ENCODE data around the gene ATF7.

ATF7 gene

GRCh38 chr12:53500142-53500775 lies 125.9 kb downstream of the ATF7 start:
- peaks cover 0 to 25% of the 10 kb centered on the region in 2 experiments; a peak in 1 of 3 replicates for H3K36me3 ChIP-seq (ENCODE audit: control insufficient read depth in 2 of 2, insufficient read depth in 1 of 2, low read length in 2 of 2)
- no peaks in the 10 kb centered on the region for H3K9me3 ChIP-seq (ENCODE audit: control insufficient read depth, insufficient read depth, low read depth, low read length)
- H3K4me1 ChIP-seq (ENCODE audit: control insufficient read depth, insufficient read depth, low read length): peaks cover 16% of the 10 kb centered on the region
- TF ChIP-seq ZBTB7A (tag by site-specific recombination; IDR thresholded peaks at IDR 0.05; ENCODE audit: low read depth) (peak; percentile 51; the same call in 1 of the 2 replicates), ZNF580 (tag by site-specific recombination; IDR thresholded peaks at IDR 0.05) (no peak), ZNF10 (tag by site-specific recombination; IDR thresholded peaks at IDR 0.05) (peak; percentile 94), SCRT2 (tag by site-specific recombination; IDR thresholded peaks at IDR 0.05) (0 out of 2 replicates have a peak, but pooled peaks have one; percentile 14), GLIS2 (tag by site-specific recombination; IDR thresholded peaks at IDR 0.05) (peak; percentile 21; the same call in 1 of the 2 replicates), ZNF19 (tag by site-specific recombination; IDR thresholded peaks at IDR 0.05; ENCODE audit: low read depth) (no peak), ZBTB6 (tag by site-specific recombination; IDR thresholded peaks at IDR 0.05) (peak; percentile 70), ZBTB48 (tag by site-specific recombination; IDR thresholded peaks at IDR 0.05) (peak; percentile 33; the same call in 1 of the 2 replicates), ZFP69B (tag by site-specific recombination; IDR thresholded peaks at IDR 0.05) (no peak), KLF9 (tag by site-specific recombination; IDR thresholded peaks at IDR 0.05; ENCODE audit: low read depth) (0 out of 2 replicates have a peak, but pooled peaks have one; percentile 3)
- peak overlapping the region; percentile 56 for H3K4me3 ChIP-seq (ENCODE audit: low read depth, low read length)
- ChIA-PET CTCF (interaction anchor here (0.6 to 1.8 kb wide), 10 partner anchors 8 to 246 kb away, joined by 3 to 11 read pairs (median 4); no protein-coding TSS in a partner anchor), POLR2A (interaction anchor here (0.6 to 4.6 kb wide), 34 partner anchors 9 to 421 kb away, joined by 3 to 39 read pairs (median 5); partner anchors contain the start of genes AAAS, ATP5MC2, CSAD and MYG1)
- H3K27ac ChIP-seq (ENCODE audit: extremely low read depth, low read depth, low read length): peak overlapping the region; percentile 9; the same call in 1 of the 2 replicates

GRCh38 chr12:53499266-53500141 lies 126.7 kb downstream of the ATF7 start, which contains the start of gene MAP3K12:
Gene MAP3K12 (minus strand): TSS chr12:53499458. CDS start chr12:53487391, 12,067 bp downstream.
- ChIA-PET CTCF (interaction anchor here (0.6 to 1.7 kb wide), 6 partner anchors 8 to 243 kb away, joined by 3 to 9 read pairs (median 3); partner anchors contain the start of gene NPFF), POLR2A (interaction anchor here (0.5 to 4.6 kb wide), 15 partner anchors 10 to 563 kb away, joined by 3 to 39 read pairs (median 3); partner anchors contain the start of genes ATP5MC2, PFDN5 and TNS2)
- Histone ChIP-seq H3K4me3 (ENCODE audit: low read depth, low read length) (peak within 1 kb of the TSS; percentile 56), H3K36me3 (ENCODE audit: control insufficient read depth in 2 of 2, insufficient read depth in 1 of 2, low read length in 2 of 2) (peaks cover 0 to 17% of the 10 kb centered on the region in 2 experiments; a peak in 1 of 3 replicates), H3K27ac (ENCODE audit: extremely low read depth, low read depth, low read length) (peak within 1 kb of the TSS; percentile 9; the same call in 1 of the 2 replicates), H3K9me3 (ENCODE audit: control insufficient read depth, insufficient read depth, low read depth, low read length) (no peaks in the 10 kb centered on the region), H3K4me1 (ENCODE audit: control insufficient read depth, insufficient read depth, low read length) (peaks cover 16% of the 10 kb centered on the region)
- TF ChIP-seq ZNF518A (tag by site-specific recombination; conservative IDR thresholded peaks at IDR 0.05; ENCODE audit: low read depth) (no peak), ZNF777 (tag by site-specific recombination; IDR thresholded peaks at IDR 0.05; ENCODE audit: borderline replicate concordance) (peak; percentile 98), ZNF2 (tag by site-specific recombination; IDR thresholded peaks at IDR 0.05) (no peak), ZBTB11 (tag by site-specific recombination; conservative IDR thresholded peaks at IDR 0.05; ENCODE audit: low read depth) (peak; percentile 35; the same call in 1 of the 2 replicates), INSM2 (tag by site-specific recombination; IDR thresholded peaks at IDR 0.05) (no peak), ZNF561 (tag by site-specific recombination; IDR thresholded peaks at IDR 0.05; ENCODE audit: borderline replicate concordance) (0 out of 2 replicates have a peak, but pooled peaks have one; percentile 25), ZNF670 (tag by site-specific recombination; IDR thresholded peaks at IDR 0.05; ENCODE audit: low read depth) (no peak), MZF1 (tag by site-specific recombination; IDR thresholded peaks at IDR 0.05; ENCODE audit: borderline replicate concordance) (no peak), ZNF48 (tag by site-specific recombination; IDR thresholded peaks at IDR 0.05) (no peak)

Data from HEK293 (cell line).